ENCODE data around the gene LRP1. TPM values are rescaled to one million over a fixed set of nuclear protein-coding genes. Genes with fewer than 3 reads are reported as not detected.

The LRP1 gene
- polyA plus RNA-seq, 12 donors = 81.0 to 163 (median 123) TPM; not detected in 1

DNA sequence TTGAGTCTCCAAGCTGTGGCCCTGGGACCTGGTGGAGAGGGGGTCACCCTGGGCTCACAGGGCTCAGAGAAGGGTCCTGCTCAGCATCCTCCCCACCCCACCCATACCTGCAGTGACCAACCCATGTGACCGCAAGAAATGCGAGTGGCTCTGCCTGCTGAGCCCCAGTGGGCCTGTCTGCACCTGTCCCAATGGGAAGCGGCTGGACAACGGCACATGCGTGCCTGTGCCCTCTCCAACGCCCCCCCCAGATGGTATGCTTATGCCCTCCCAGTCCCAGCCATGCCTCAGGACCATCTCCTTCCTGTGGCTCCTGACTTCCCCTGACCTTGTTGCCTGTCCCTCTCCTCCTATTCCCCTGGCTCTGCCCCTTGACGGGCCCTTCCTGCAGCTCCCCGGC is 81.6 kb downstream of the LRP1 start:
- no peak for DNase-seq

DNA sequence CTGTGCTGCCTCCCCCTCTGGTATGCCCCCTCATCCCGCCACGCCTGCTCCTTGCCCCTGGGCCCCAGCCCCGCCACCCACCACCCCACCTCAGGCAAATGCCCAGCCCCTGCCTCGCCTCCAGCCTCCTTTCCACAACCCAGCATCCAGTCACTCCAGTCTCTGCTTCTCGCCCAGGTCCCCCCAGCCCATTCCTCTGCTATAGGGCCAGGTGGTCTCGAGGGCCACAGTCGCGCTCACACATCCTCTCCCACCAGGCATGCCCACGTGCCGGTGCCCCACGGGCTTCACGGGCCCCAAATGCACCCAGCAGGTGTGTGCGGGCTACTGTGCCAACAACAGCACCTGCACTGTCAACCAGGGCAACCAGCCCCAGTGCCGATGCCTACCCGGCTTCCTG is 82.2 kb downstream of the LRP1 start:
- DNase-seq = no peak

DNA sequence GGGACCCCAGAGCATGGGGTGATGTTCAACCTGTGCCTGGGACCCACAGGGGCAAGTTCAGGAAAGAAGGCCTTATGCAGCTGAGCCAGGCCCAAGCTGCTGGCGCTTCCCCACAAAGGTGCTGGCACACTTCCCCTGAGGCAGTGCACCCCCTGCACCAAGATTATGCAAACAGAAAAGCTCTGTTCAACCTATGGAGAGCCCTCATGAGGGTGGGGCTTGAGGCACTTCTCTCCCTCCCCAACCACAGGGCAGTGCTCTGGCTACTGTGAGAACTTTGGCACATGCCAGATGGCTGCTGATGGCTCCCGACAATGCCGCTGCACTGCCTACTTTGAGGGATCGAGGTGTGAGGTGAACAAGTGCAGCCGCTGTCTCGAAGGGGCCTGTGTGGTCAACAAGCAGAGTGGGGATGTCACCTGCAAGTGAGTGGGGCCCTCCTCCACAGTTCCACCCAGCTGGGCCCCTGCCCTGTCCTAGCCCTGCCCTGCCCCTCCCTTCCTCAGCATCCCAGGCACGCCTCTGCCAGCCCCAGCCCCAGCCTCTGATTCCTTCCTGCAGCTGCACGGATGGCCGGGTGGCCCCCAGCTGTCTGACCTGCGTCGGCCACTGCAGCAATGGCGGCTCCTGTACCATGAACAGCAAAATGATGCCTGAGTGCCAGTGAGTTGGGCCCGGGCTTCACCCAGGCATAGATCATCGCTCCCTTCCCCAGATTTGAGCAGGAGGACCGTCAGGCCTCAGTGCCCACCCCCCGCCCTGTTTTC is 82.8 kb downstream of the LRP1 start:
- no peak for DNase-seq

DNA sequence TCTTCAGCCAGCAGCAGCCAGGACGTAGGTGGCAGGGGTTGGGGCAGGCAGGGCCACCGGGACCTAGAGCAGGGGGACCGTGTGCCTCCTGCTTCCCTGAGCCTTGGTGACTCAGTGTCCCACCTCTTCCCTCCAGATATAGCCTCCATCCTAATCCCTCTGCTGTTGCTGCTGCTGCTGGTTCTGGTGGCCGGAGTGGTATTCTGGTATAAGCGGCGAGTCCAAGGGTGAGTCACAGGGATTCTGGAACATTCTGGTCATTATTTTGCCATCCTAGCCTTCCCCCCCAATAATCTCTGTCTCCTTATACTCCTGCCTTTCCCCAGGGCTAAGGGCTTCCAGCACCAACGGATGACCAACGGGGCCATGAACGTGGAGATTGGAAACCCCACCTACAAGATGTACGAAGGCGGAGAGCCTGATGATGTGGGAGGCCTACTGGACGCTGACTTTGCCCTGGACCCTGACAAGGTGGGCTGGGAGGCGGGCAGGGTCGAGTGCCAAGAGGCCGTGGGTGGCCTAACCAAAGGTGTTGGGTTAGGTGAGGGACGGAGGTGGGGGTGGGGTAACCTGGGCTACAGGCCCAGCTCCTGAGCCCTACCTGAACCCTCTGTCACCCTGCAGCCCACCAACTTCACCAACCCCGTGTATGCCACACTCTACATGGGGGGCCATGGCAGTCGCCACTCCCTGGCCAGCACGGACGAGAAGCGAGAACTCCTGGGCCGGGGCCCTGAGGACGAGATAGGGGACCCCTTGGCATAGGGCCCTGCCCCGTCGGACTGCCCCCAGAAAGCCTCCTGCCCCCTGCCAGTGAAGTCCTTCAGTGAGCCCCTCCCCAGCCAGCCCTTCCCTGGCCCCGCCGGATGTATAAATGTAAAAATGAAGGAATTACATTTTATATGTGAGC is 83.8 kb downstream of the LRP1 start:
- DNase-seq = no peak

DNA sequence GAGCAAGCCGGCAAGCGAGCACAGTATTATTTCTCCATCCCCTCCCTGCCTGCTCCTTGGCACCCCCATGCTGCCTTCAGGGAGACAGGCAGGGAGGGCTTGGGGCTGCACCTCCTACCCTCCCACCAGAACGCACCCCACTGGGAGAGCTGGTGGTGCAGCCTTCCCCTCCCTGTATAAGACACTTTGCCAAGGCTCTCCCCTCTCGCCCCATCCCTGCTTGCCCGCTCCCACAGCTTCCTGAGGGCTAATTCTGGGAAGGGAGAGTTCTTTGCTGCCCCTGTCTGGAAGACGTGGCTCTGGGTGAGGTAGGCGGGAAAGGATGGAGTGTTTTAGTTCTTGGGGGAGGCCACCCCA is 84.4 kb downstream of the LRP1 start:
- no peak for DNase-seq

DNA sequence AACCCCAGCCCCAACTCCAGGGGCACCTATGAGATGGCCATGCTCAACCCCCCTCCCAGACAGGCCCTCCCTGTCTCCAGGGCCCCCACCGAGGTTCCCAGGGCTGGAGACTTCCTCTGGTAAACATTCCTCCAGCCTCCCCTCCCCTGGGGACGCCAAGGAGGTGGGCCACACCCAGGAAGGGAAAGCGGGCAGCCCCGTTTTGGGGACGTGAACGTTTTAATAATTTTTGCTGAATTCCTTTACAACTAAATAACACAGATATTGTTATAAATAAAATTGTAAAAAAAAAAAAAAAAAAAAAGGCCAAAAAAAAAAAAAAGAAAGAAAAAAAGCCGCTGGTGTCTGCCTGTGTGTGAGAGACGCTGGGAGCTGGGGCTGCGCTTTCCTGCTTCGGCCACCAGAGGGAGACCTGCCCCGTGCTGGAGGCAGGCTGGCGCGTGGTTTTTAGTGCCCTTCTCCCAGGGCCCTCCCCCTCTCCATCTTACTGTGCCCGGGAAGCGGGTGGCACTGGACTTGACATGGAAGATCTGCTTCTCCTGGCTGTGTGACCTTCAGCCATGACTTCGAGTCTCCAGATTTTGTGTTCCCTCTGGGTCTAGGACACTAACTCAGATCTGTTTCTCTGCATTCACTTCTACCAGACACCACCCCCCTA is 84.9 kb downstream of the LRP1 start:
- peak; percentile 88 for DNase-seq

DNA sequence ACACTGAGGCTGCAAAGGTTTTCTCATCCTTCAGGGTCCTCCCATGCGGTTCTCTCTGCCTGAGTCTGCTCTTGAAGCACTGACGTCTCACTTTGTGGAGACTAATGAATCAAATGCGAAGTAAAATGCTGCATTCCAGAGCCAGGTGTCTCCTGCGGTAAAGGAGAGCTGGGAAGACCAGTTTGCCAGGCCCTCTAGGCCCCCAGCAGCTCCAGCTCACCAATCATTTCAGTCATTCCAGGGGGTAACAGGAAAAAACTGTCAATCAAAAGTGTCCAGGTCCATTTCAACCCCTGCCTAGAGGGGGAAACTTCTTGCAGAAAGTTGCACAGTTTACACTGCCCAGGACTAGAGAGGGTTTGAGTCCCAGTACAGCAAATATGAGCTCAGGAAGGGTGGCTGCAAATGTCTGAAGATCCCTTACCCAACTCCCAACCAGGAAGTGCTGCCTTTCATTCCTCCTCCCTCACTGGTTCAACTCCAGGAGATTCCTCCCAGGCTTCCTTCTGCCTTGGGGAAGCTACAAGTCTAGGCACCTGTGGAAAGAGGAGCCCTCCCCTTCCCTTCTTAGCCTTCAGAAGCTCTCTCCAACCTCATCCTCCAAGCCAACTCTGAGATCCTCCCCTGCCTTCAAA is 85.6 kb downstream of the LRP1 start:
- DNase-seq = no peak

DNA sequence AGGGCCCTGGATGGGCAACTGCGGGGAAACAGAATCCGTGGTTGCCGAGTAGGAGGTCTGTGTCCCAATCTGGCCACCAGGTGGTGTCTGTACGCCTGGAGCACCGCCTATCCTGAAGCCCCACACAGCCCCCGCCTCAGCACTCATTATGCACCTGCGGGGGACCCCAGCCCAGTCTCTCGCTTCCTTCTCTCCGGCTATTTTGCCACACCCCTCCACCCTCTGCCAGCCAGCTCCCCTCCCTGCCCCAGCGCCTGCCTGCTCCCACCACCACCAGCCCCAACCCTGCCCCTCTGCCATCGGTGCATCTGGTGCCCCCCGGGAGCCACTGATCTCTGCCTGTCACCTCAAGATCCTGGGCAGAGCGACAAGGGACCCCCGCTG is 86.1 kb downstream of the LRP1 start:
- DNase-seq = peak; percentile 53

DNA sequence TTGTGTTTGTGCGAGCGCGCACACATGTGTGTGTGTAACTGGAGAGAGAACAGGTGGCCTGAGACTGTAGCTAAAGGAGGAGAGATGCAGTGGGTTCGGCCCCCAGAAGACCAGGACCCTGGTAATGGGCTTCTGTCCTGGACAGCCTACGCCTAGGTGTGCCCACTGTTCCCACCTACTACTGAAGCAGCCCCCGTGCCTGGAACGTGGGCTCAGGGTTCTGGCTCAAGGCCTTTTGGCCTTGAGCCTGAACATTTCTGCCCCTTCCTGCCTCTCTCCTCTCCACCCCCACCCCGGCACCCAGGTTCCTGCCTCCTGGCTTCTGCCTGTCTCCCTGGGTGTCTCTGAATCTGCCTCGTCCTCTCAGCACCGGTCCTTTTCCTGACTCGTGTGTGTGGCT is 86.8 kb downstream of the LRP1 start:
- no peak for DNase-seq

DNA sequence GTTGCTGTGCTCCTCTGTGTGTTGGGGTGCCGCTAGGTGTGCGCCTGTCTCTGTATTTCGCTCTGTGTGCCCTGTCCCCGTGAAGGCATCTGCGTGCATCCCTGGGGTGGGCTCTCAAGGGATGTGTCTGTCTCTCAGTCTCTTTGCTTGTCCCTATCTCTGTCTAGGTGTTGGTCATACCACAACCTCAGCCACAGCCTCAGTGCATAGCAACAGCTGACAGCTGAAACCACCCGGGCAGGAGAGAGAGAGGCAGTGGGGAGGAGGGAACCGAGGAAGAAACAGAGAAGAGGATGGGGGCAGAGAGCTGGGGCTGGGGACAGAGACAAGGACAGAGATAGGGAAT is 87.4 kb downstream of the LRP1 start:
- DNase-seq = no peak

DNA sequence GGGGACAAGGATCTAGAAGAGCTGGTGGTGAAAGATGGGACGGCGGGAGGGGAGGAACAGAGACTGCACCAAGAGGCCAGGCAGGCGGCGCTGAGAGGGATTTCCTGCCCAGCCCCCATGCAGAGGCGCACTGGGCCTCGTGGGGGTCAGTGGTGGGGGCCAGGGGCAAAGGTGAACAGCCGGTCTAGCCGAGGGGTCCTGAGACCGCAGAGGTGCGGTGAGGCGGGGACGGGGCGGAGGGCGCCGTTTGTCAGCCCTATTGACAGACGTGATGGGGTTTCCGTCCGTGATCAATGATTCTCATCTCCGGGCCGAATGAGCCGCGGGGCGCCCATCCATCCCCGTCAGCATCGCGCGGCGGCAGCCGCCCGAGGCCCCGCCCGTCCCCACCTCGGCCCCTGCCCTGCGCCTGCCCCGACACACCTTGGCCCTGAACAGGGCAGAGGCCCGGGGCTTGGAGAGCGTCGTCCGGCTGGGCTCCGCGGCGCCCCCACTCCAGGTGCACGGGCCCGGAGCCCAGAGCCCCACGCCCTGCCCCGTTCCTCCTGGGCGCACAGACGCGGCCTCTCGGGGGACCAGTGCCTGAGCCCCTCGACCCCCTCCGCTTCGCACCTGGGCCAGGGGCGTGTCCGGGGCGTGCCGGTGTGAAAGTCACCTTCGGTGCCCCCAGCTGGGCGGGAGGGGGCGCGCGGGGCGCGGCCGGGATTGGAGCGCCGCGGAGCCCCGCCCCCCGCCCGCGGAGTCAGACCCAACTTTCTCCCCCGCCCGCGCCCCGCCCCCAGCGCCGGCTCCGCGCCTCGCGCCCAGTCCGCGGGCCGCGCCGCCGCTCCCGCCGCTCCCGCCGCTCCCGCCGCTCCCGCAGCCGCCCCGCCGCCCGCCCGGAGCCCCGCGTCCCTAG is 88.0 kb downstream of the LRP1 start, which contains the start of gene NXPH4:
TSS of gene NXPH4 (plus strand) at position 781 of the 898 bp plus-strand sequence. CDS start 176 bp downstream, outside the sequence.
- DNase-seq = no peak

DNA sequence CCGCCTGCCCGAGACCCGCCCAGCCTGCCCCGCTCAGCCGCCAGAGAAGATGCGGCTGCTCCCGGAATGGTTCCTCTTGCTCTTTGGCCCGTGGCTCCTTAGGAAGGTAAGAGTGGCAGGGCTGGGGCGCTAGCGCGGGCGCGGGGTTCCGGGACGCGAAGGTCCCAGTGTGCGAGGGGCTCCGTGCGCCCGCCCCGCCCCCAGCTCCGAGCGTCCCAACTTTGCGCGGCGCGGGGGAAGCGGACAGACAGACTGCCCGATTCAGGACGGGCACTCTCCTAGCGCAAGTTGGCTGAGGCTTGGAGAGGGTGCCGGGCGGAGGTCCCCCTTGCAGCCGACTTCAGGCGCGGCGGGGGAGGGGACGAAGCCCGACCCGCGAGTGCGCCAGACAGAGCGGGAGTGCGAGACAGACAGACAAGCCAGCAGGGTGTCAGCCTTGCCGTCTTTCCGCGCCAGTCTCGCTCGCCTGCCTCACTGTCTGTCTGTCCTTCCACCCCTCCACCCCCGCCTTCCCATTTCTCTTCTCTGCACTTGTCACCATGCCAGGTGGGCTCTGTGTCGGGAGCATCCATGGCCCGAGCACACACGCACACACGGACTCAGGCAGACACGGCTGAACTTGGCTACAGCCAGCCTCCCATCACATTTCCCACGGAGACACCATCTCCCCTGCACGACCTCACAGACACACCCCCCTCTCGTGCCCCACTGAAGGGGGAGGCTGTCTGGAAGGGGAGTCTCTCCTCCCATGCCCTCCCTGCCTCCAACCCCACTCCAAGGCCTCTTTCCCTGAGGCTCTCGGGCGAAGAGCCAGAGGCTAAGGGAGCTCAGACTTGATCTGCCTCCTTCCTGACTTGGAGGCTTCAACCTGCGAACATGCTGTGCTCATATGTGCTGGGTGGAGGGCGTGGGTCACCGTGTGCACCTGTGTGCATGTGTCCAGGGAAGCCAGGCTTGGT is 88.9 kb downstream of the LRP1 start:
- DNase-seq = no peak

DNA sequence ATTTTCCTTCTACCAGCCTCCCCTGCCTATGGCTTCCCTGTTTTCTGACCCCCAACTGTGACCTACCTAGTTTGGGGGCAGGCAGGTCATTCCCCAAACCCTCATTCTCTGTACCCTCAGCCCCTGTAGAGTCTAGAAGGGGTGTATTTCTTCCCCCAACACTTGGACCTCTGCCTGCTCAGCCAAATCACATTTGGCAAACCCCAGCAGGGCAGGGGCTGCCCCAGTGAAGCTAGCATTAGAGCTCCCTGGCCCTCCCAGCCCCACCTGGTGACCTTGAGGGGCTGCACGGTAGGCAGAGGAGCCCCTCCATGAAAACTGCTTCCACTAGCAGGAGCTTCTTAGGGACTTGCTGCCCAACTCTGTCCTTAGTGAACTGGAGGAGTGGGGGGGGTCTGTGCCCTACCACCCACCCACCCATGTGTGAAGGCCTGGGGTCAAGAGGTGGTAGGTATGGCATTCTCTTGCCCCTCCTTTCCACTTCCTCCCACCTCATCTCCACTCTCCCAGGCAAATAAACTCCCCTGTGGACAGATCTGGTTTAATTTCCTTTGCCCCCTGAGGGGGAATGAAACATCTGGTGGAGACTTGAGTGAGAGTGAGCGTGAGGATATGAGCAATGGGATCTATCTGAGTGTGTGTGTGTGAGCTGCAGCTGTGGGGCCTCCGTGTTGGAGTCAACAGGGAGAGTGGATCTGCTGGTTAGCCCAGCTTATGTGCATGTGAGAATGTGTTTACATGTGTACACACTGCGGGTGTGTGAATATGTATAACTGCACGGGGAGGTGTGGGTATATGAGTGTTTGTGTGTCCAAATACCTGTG is 90.0 kb downstream of the LRP1 start:
- no peak for DNase-seq

DNA sequence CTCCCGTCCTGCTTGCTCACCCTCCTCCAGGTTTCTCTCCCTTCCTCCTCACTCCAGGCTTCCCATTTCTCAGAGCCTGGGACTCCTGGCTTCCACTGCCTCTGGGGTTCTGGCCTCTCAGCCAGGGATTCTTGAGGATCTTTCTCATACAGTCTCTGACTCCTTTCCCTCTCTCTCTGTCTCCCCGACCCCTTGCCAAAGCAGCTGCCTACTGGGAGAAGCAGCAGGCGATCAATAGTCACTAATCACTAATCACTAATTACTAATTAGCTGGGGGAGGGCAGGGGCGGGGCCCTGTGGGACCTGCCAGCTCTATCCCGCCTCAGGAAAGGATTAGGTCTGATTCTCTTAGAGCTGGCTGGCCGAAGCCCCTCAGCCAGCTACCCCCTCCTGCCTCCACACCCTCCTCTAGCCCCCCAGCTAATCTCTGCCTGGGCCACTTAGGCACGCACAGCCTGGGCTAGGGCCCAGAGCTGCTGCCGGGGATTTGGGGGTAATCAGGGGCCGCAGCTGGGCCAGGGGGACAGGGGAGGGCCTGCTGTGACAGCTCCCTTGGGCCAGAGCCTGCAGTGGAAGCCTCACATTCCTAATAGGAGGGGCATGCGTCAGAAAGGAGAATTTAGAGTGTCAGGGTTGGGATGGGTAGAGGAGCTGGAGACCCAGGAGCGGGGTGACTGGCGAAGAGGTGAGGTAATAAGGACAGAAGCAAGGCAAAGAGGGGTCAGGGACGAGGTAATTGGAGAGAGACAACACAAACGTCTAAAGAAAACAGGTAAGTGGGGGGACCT is 91.1 kb downstream of the LRP1 start:
- no peak for DNase-seq

DNA sequence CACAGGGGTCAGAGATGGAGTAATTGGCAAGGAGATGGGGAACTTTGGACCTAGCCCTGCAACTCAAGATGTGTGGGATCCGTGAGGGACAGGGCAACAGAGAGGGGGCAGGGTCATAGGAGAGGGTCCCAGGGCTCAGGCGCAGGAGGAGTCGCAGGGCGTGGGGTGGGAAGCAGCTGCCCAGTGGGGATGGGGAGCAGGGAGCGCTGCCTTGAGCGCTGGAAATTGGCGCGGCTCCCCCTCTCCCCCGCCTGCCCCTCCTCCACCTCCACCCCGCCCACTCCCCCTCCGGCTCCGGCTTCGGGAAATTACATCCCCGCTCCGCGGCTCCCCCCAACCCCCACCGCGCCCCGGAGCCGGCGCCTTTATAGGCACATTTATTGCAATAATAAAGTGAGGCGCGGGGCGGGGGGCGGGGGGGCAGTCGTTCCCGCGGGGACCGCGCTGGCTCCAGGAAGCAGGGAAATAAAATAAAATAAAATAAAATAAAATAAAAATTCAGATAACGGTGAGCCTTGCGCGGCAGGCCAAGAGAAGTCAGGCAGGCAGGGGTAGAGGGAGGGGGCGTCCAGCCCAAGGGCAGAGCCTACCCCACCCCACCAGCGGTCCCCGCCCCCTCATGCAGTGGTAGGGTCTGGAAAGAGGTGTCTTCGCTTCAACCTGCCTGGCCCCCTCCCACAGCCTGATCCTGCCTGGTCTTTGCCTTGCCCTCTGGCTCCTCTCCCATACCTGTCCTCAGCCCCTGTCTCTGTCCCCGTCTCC is 91.9 kb downstream of the LRP1 start:
- no peak for DNase-seq

DNA sequence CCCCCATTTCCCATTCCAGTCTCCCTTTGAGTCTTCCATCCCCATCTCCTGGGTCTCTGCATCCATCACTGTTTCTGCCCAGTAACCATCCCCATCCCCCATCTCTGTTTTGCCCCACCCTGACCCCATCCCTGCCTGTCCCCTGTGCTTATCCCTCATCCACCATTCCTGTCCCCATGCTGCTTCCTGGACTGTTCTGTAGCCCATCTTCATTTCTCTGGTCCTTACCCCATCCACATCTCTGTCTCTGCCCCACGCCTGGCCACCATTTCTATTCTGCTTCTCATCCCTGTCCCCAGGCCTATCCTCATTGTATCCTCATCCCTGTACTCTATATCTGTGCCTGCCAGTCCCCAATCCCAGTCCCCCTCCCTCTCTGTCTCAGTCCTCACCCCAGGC is 92.5 kb downstream of the LRP1 start:
- no peak for DNase-seq

DNA sequence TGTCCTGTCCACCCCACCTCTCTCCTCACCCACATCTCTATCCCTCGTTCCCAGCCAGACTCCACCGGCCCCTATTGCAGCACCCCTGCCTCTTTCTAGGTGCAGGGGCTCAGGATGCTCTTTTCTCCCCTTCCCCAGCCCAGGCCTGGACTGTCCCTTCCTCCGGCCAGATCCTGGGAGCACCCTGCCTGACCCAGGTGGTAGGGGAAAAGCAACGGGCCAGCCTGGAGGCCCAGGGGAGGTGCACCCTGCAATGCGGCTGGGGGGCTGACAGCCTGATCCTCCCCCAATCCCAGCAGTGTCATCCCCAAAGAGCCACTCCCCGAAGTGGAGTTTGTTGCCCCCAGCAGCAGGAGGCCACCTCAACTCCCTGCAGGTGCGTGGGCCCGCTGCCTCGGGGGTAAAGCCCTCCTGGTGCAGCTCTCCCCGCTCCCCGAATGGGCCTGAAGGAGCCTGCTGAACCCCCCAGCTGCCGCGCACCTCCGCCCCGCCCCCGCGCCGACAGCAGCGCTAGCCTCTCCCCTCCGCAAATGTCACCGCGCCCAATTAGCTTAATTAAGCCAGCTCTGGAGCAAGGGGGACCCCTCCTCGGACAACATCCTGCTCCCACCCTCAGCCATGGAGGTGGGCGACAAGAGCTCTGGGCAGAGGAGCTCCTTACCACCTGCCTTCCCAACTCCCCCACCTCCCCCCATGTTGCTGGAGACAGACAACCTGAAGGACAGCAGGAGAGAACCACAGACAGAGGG is 93.1 kb downstream of the LRP1 start:
- no peak for DNase-seq
